ENCODE results near the gene DKK3. TPM values are rescaled to one million over a fixed set of nuclear protein-coding genes. Genes with fewer than 3 reads are reported as not detected.

The DKK3 gene
- total RNA-seq, 3 donors from 2014 or later (not counting 1 experiment from before 2014, with no cell fraction given), result 0.16 to 0.70 TPM; not detected in 1

DNA sequence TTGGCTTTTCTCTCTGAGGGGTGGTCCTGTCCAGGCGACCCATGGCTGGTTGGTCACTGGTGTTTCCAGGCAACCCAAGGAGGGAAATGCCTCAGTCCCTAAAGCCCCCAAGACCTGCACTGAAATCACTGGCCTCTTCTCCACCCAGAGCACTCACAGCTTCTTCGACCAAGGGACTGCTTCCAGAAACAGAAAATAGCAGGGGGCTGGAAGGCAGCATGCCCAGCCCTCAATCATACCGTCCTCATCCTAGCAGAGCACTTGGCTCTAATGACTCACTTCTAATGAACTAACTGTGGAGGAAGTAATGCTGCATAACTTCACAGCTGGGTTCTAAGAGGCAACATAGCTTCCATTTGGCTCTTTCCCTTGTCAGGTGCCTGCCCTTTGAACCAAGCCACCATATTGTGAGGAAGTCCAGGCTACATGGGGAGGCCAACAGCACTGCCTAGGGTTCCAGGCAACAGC lies 27.6 kb downstream of the DKK3 start:
- intact Hi-C loops (cut with micrococcal nuclease), result no loop called here
- Mint-ChIP-seq H3K4me1 (no peaks in the 10 kb centered on the region), H3K27ac (no peak overlapping the region), H3K4me3 (no peak overlapping the region), H3K27me3 (ENCODE audit: low read depth in 2 of 2) (no peaks in the 10 kb centered on the region), H3K36me3 (no peaks in the 10 kb centered on the region), H3K9me3 (no peaks in the 10 kb centered on the region)
- WGBS (ENCODE audit: insufficient coverage), result 86% methylated on average over 3 of the region's 3 CpGs
- TF ChIP-seq, protein P1, sequence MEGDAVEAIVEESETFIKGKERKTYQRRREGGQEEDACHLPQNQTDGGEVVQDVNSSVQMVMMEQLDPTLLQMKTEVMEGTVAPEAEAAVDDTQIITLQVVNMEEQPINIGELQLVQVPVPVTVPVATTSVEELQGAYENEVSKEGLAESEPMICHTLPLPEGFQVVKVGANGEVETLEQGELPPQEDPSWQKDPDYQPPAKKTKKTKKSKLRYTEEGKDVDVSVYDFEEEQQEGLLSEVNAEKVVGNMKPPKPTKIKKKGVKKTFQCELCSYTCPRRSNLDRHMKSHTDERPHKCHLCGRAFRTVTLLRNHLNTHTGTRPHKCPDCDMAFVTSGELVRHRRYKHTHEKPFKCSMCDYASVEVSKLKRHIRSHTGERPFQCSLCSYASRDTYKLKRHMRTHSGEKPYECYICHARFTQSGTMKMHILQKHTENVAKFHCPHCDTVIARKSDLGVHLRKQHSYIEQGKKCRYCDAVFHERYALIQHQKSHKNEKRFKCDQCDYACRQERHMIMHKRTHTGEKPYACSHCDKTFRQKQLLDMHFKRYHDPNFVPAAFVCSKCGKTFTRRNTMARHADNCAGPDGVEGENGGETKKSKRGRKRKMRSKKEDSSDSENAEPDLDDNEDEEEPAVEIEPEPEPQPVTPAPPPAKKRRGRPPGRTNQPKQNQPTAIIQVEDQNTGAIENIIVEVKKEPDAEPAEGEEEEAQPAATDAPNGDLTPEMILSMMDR (IDR thresholded peaks at IDR 0.05), result no peak
- no peaks in the 10 kb centered on the region for H3K9me3 ChIP-seq (ENCODE audit: control insufficient read depth, insufficient read depth, low read length)
- no peak overlapping the region for H3K4me3 ChIP-seq (ENCODE audit: low read length)
- no peaks in the 10 kb centered on the region for H3K4me1 ChIP-seq (ENCODE audit: control insufficient read depth, insufficient read depth, low read length)
- no peaks in the 10 kb centered on the region for H3K27me3 ChIP-seq (ENCODE audit: control insufficient read depth, insufficient read depth, low read length)
- no peak overlapping the region for H3K27ac ChIP-seq (ENCODE audit: low read length)
- no peak for DNase-seq
- H3K36me3 ChIP-seq (ENCODE audit: control insufficient read depth, insufficient read depth, low read length), result no peaks in the 10 kb centered on the region
- ATAC-seq, result no peak

- Mint-ChIP-seq H3K9me3 (no peaks in the 10 kb centered on the region), H3K36me3 (no peaks in the 10 kb centered on the region), H3K4me3 (no peak overlapping the region), H3K27ac (no peak overlapping the region), H3K4me1 (no peaks in the 10 kb centered on the region), H3K27me3 (ENCODE audit: low read depth in 2 of 2) (no peaks in the 10 kb centered on the region)
- 96% methylated on average over 2 of the region's 2 CpGs for WGBS (ENCODE audit: insufficient coverage)
- TF ChIP-seq, protein P1 (IDR thresholded peaks at IDR 0.05), result no peak
- Histone ChIP-seq H3K27ac (ENCODE audit: low read length) (no peak overlapping the region), H3K4me3 (ENCODE audit: low read length) (no peak overlapping the region), H3K36me3 (ENCODE audit: control insufficient read depth, insufficient read depth, low read length) (no peaks in the 10 kb centered on the region), H3K4me1 (ENCODE audit: control insufficient read depth, insufficient read depth, low read length) (peaks cover 1% of the 10 kb centered on the region), H3K9me3 (ENCODE audit: control insufficient read depth, insufficient read depth, low read length) (no peaks in the 10 kb centered on the region), H3K27me3 (ENCODE audit: control insufficient read depth, insufficient read depth, low read length) (no peaks in the 10 kb centered on the region)
- ATAC-seq (no peak), DNase-seq (no peak)
- intact Hi-C loops (cut with micrococcal nuclease), result no loop called here
Measured at GRCh38 chr11:11980200-11980599, 28.2 kb downstream of the DKK3 start.

DNA sequence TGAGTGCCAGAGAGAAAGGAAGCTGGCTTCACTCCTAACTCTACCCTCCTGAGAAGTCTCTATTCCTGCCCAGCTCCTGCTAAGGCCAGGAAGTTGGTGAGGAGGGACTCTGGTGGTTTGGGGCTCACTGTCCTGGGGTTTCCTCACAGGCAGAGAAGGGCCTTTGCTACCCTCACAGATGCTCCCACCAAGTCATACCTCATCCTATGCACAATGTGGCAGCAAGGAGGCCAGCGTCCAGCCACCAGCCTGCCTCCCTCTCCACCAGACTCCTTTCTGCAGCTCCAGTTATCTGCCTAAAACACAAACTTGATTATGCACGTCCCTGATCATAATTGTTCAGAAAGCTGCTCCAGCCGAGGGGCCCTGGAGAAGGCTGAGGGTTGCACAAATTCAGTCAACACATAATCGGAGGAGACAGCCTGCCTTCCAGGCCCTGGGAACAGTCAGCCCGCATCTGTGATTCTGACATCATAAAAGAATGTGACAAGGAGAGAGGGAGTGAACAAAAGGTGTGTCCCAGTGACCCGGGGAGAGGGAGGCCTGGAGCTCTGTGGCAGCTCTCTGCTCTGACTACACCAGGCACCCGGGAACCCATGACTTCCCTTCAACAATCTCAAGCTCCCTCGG lies 28.8 kb downstream of the DKK3 start:
- TF ChIP-seq, protein P1 (IDR thresholded peaks at IDR 0.05), result no peak
- Mint-ChIP-seq H3K9me3 (no peaks in the 10 kb centered on the region), H3K36me3 (no peaks in the 10 kb centered on the region), H3K4me1 (no peaks in the 10 kb centered on the region), H3K4me3 (no peak overlapping the region), H3K27me3 (ENCODE audit: low read depth in 2 of 2) (no peaks in the 10 kb centered on the region), H3K27ac (no peak overlapping the region)
- Histone ChIP-seq H3K36me3 (ENCODE audit: control insufficient read depth, insufficient read depth, low read length) (no peaks in the 10 kb centered on the region), H3K27ac (ENCODE audit: low read length) (no peak overlapping the region), H3K4me1 (ENCODE audit: control insufficient read depth, insufficient read depth, low read length) (peaks cover 4% of the 10 kb centered on the region), H3K27me3 (ENCODE audit: control insufficient read depth, insufficient read depth, low read length) (no peaks in the 10 kb centered on the region), H3K4me3 (ENCODE audit: low read length) (no peak overlapping the region), H3K9me3 (ENCODE audit: control insufficient read depth, insufficient read depth, low read length) (no peaks in the 10 kb centered on the region)
- 79% methylated on average over 8 of the region's 8 CpGs for WGBS (ENCODE audit: insufficient coverage)
- DNase-seq, result peak in 1 of 2 donors; percentile 12
- intact Hi-C loops (cut with micrococcal nuclease), result no loop called here
- ATAC-seq, result no peak
